Measurements from ENCODE around the gene TMPRSS6. TPM values are rescaled to one million over a fixed set of nuclear protein-coding genes. Genes with fewer than 3 reads are reported as not detected.

TMPRSS6 gene
- total RNA-seq, 6 experiments from 2014 or later = 40.7 to 104 (median 60.6) TPM

GRCh38 chr22:37026325-37026724 is 83.2 kb downstream of the TMPRSS6 start:
- H3K36me3 ChIP-seq = peaks cover 0 to 43% (median 21%) of the 10 kb centered on the region in 4 donors
- DNase-seq (no peak), ATAC-seq (peak in 2 of 4 donors; percentile 4 to 48)
- H3K27ac ChIP-seq = peak overlapping the region in 2 of 3 donors; percentile 75 to 95
- WGBS (ENCODE audit: insufficient coverage, low coverage, low lambda C conversion rate, missing lambda C conversion rate) = 51% methylated on average over 5 of the region's 5 CpGs
- TF ChIP-seq CTCF (IDR thresholded peaks at IDR 0.05) (no peak), POLR2A (IDR thresholded peaks at IDR 0.05) (no peak)
- no peaks in the 10 kb centered on the region for H3K9me3 ChIP-seq
- intact Hi-C loops (cut with DNase I) = no loop called here
- H3K4me3 ChIP-seq = peak overlapping the region; percentile 57 to 82 (median 64)
- peaks cover 0 to 79% (median 35%) of the 10 kb centered on the region in 4 donors for H3K4me1 ChIP-seq
- no peaks in the 10 kb centered on the region for H3K27me3 ChIP-seq

GRCh38 chr22:37025500-37026070 is 83.9 kb downstream of the TMPRSS6 start:
- peak in 1 of 4 donors; percentile 1 for ATAC-seq
- Histone ChIP-seq H3K27me3 (no peaks in the 10 kb centered on the region), H3K27ac (peak overlapping the region; percentile 73 to 95 (median 75)), H3K9me3 (no peaks in the 10 kb centered on the region), H3K4me1 (peaks cover 0 to 79% (median 35%) of the 10 kb centered on the region in 4 donors), H3K36me3 (peaks cover 0 to 43% (median 21%) of the 10 kb centered on the region in 4 donors), H3K4me3 (peak overlapping the region; percentile 57 to 82 (median 64))
- 21% methylated on average over 5 of the region's 10 CpGs for WGBS (ENCODE audit: insufficient coverage, low coverage, low lambda C conversion rate, missing lambda C conversion rate)
- TF ChIP-seq POLR2A (IDR thresholded peaks at IDR 0.05) (no peak), CTCF (IDR thresholded peaks at IDR 0.05) (no peak)
- no peak for DNase-seq
- intact Hi-C loops (cut with DNase I) = no loop called here

DNA sequence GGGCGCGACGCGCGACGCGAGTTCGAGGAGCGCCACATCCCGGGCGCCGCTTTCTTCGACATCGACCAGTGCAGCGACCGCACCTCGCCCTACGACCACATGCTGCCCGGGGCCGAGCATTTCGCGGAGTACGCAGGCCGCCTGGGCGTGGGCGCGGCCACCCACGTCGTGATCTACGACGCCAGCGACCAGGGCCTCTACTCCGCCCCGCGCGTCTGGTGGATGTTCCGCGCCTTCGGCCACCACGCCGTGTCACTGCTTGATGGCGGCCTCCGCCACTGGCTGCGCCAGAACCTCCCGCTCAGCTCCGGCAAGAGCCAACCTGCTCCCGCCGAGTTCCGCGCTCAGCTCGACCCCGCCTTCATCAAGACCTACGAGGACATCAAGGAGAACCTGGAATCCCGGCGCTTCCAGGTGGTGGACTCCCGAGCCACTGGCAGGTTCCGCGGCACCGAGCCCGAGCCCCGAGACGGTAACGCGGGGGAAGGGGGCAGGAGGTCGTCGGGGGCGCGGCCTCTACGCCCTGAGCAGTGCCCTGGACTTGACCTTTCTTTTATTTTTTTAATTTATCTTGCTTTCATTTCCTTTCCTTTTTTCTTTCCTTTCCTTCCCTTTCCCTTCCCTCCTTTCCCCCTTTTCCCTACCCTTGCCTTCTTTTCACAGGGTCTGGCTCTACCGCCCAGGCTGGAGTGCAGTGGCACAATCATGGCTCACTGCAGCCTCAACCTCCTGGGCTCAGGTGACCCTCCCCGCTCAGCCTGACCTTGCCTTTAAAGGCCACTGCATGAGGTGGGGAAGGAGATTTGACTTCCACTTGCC is 85.0 kb downstream of the TMPRSS6 start:
- Histone ChIP-seq H3K36me3 (peaks cover 0 to 34% (median 18%) of the 10 kb centered on the region in 4 donors), H3K4me1 (peaks cover 0 to 70% (median 30%) of the 10 kb centered on the region in 4 donors), H3K27me3 (no peaks in the 10 kb centered on the region), H3K4me3 (peak overlapping the region; percentile 57 to 82 (median 64)), H3K9me3 (no peaks in the 10 kb centered on the region), H3K27ac (peak overlapping the region; percentile 73 to 95 (median 75))
- intact Hi-C loops (cut with DNase I) = no loop called here
- peak; percentile 67 for TF ChIP-seq POLR2A (IDR thresholded peaks at IDR 0.05)
- no peak for TF ChIP-seq CTCF (IDR thresholded peaks at IDR 0.05)
- 32% methylated on average over 34 of the region's 71 CpGs for WGBS (ENCODE audit: insufficient coverage, low coverage, low lambda C conversion rate, missing lambda C conversion rate)
- DNase-seq (peak; percentile 69 to 81 (median 69)), ATAC-seq (peak; percentile 11 to 34 (median 22))

DNA sequence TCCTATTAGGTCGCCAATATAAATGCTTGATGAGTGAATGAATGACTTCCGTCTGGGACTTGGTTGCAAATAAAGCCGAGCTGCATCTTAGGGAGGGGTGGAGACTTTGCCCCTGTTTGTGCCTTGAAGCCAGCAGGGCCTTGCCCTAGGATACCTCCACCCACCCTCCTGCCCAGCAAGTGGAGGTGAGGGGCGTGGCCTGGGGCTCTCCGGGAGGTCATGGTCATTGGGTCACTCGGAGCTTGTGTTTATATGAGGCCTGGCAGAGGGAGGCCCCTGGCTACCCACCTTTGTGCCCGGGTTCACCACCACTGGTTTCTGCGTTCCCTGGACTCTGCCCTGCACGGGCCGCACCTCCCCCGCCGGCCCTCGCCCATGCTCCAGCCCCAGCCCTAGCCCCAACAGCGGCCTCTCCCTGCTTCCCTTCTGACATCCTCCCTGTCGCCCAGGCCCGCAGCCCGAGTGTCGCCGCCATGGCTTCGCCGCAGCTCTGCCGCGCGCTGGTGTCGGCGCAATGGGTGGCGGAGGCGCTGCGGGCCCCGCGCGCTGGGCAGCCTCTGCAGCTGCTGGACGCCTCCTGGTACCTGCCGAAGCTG is 85.7 kb downstream of the TMPRSS6 start:
- Histone ChIP-seq H3K27me3 (no peaks in the 10 kb centered on the region), H3K4me1 (peaks cover 0 to 63% (median 28%) of the 10 kb centered on the region in 4 donors), H3K4me3 (peak overlapping the region; percentile 57 to 82 (median 64)), H3K27ac (peak overlapping the region; percentile 73 to 95 (median 75)), H3K9me3 (no peaks in the 10 kb centered on the region), H3K36me3 (peaks cover 0 to 27% (median 14%) of the 10 kb centered on the region in 4 donors)
- no peak for TF ChIP-seq POLR2A (IDR thresholded peaks at IDR 0.05)
- TF ChIP-seq CTCF (IDR thresholded peaks at IDR 0.05) = no peak
- intact Hi-C loops (cut with DNase I) = no loop called here
- WGBS (ENCODE audit: insufficient coverage, low coverage, low lambda C conversion rate, missing lambda C conversion rate) = 5% methylated on average over 4 of the region's 34 CpGs
- ATAC-seq (peak; percentile 50 to 79 (median 71)), DNase-seq (peak; percentile 80 to 97 (median 96))

All from right lobe of liver (tissue), 6 donors.